ENCODE measurements around the gene DGKD.

Gene DGKD

DNA sequence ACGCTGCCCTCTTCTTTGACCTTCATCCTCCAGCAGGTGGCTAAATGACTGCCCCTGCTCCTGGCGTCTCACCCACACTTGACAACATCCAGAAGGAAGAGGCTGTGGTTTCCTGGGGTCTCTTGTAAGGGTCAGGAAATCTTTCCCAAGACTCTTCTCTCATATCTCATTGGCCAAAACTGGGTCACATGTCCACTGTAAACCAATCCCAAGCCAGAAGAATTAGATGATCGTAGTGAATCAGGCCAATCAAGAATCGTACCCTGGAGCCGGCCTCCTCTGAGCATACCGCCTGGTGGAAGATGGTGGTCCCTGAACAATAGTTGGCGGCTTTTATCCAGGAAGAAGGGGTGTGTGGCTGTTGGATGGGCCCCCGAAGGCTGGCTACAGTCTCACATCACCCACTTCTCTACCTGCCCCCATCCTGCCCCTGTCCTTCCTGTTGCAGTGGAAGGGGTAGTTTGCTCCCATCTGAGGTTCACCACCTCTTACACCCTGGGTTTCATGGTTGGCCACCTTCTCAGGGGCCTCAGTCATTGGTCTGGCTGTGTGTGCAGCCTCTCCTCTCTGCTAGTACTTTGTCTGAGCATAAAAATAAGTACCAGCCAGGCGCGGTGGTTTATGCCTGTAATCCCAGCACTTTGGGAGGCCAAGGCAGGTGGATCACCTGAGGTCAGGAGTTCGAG lies 42.9 kb upstream of the DGKD start:
- H3K9me2 ChIP-seq (replicated peaks; ENCODE audit: insufficient read depth, low read length): no peaks in the 10 kb centered on the region
- no peaks in the 10 kb centered on the region for H3K9me3 ChIP-seq (replicated peaks; ENCODE audit: insufficient read depth, low read length)
- no peak for DNase-seq
- H3K79me2 ChIP-seq (ENCODE audit: low read length): no peaks in the 10 kb centered on the region
- H3F3A ChIP-seq (ENCODE audit: insufficient read depth, low read length): no peaks in the 10 kb centered on the region
- H2AFZ ChIP-seq (ENCODE audit: low read length): no peak overlapping the region
- H3K4me3 ChIP-seq (ENCODE audit: low read length): no peak overlapping the region
- no peak overlapping the region for H3K27ac ChIP-seq (ENCODE audit: low read length)
- no peak overlapping the region for H3K9ac ChIP-seq (ENCODE audit: low read length)
- no peaks in the 10 kb centered on the region for H4K20me1 ChIP-seq (ENCODE audit: insufficient read depth, low read length)
- TF ChIP-seq EZH2phosphoT487 (IDR thresholded peaks at IDR 0.05; ENCODE audit: low read length): no peak
- TF ChIP-seq EZH2 (optimal IDR thresholded peaks at IDR 0.05; ENCODE audit: low read depth, low read length): no peak
- TF ChIP-seq, protein P1, sequence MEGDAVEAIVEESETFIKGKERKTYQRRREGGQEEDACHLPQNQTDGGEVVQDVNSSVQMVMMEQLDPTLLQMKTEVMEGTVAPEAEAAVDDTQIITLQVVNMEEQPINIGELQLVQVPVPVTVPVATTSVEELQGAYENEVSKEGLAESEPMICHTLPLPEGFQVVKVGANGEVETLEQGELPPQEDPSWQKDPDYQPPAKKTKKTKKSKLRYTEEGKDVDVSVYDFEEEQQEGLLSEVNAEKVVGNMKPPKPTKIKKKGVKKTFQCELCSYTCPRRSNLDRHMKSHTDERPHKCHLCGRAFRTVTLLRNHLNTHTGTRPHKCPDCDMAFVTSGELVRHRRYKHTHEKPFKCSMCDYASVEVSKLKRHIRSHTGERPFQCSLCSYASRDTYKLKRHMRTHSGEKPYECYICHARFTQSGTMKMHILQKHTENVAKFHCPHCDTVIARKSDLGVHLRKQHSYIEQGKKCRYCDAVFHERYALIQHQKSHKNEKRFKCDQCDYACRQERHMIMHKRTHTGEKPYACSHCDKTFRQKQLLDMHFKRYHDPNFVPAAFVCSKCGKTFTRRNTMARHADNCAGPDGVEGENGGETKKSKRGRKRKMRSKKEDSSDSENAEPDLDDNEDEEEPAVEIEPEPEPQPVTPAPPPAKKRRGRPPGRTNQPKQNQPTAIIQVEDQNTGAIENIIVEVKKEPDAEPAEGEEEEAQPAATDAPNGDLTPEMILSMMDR (IDR thresholded peaks at IDR 0.05; ENCODE audit: low read length): no peak
- H3K4me1 ChIP-seq (ENCODE audit: low read length): no peaks in the 10 kb centered on the region
- no peaks in the 10 kb centered on the region for H3K27me3 ChIP-seq (replicated peaks; ENCODE audit: insufficient read depth, low read length)
- no peaks in the 10 kb centered on the region for H3K36me3 ChIP-seq (replicated peaks; ENCODE audit: insufficient read depth, low read length)
- no peak overlapping the region for H3K4me2 ChIP-seq (ENCODE audit: low read depth, low read length)

DNA sequence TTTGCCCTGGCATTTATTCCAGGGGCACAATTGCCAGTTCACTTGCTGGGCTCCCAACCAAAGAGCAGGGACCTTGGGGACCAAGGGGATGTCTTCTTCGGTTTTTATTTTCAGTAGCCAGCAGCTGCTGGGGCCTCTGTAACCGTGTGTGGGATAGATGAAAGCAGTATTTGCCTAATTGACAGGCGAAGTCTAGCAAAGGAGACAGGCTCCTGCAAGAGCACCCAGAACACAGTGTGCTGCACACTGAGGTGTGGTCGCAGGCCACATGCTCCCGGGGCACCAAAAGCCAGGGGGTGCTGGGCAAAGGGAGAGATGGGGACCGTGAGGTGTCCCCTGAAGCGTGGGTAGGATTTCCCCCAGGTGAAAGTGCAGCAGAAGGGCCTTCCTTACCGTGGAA lies 41.4 kb upstream of the DGKD start:
- Histone ChIP-seq H3K4me1 (ENCODE audit: low read length) (peaks cover 7% of the 10 kb centered on the region; the same call in 1 of the 2 replicates), H3K4me2 (ENCODE audit: low read depth, low read length) (no peak overlapping the region), H3K36me3 (replicated peaks; ENCODE audit: insufficient read depth, low read length) (no peaks in the 10 kb centered on the region), H3K9me3 (replicated peaks; ENCODE audit: insufficient read depth, low read length) (no peaks in the 10 kb centered on the region), H3K27me3 (replicated peaks; ENCODE audit: insufficient read depth, low read length) (no peaks in the 10 kb centered on the region), H2AFZ (ENCODE audit: low read length) (no peak overlapping the region), H3K9ac (ENCODE audit: low read length) (no peak overlapping the region), H3K4me3 (ENCODE audit: low read length) (no peak overlapping the region), H4K20me1 (ENCODE audit: insufficient read depth, low read length) (no peaks in the 10 kb centered on the region), H3K9me2 (replicated peaks; ENCODE audit: insufficient read depth, low read length) (no peaks in the 10 kb centered on the region), H3K79me2 (ENCODE audit: low read length) (no peaks in the 10 kb centered on the region), H3K27ac (ENCODE audit: low read length) (no peak overlapping the region), H3F3A (ENCODE audit: insufficient read depth, low read length) (peaks cover 5% of the 10 kb centered on the region; the same call in 1 of the 2 replicates)
- DNase-seq: no peak
- TF ChIP-seq EZH2phosphoT487 (IDR thresholded peaks at IDR 0.05; ENCODE audit: low read length) (no peak), EZH2 (optimal IDR thresholded peaks at IDR 0.05; ENCODE audit: low read depth, low read length) (no peak)
- TF ChIP-seq, protein P1 (IDR thresholded peaks at IDR 0.05; ENCODE audit: low read length): no peak

DNA sequence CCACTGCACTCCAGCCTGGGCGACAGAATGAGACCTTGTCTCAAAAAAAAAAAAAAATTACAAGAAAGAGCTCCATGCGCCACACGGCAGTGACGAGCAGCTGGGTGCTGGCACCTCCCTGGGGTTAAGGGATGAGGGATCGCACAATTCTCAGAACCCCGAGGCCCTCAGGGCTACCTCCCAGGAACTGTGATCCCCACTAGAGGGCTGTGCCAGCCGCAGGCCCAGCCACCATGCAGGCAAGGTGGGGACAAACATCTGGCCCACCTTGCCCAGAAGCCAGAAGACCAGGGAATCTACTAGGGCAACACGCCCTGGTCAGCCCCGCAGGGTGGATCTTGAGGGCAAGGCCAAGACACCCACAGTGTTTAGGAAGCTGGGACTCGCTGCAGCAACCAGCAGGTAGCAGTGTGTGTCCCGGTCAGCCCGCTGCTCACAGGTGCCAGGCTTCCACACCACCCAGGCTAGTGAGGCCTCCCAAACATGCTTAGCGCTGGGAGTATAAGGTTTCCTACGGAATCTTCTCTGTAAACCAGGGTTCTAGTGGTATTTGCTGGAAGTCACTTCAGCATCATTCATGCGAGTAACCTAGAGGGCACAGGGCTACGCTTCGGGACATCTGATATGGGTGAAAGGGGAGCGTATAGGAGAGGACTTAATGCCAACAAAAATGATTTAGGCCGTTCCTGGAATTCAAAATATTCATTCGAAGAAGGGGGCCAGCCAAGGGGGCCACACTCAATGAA lies 39.9 kb upstream of the DGKD start:
- no peaks in the 10 kb centered on the region for H4K20me1 ChIP-seq (ENCODE audit: insufficient read depth, low read length)
- H3F3A ChIP-seq (ENCODE audit: insufficient read depth, low read length): peaks cover 5% of the 10 kb centered on the region; the same call in 1 of the 2 replicates
- no peaks in the 10 kb centered on the region for H3K9me2 ChIP-seq (replicated peaks; ENCODE audit: insufficient read depth, low read length)
- no peaks in the 10 kb centered on the region for H3K79me2 ChIP-seq (ENCODE audit: low read length)
- no peaks in the 10 kb centered on the region for H3K27me3 ChIP-seq (replicated peaks; ENCODE audit: insufficient read depth, low read length)
- no peak overlapping the region for H3K27ac ChIP-seq (ENCODE audit: low read length)
- no peak for DNase-seq
- H3K4me1 ChIP-seq (ENCODE audit: low read length): peaks cover 12% of the 10 kb centered on the region
- H3K4me3 ChIP-seq (ENCODE audit: low read length): no peak overlapping the region
- H2AFZ ChIP-seq (ENCODE audit: low read length): no peak overlapping the region
- H3K9me3 ChIP-seq (replicated peaks; ENCODE audit: insufficient read depth, low read length): no peaks in the 10 kb centered on the region
- TF ChIP-seq EZH2phosphoT487 (IDR thresholded peaks at IDR 0.05; ENCODE audit: low read length): no peak
- TF ChIP-seq, protein P1 (IDR thresholded peaks at IDR 0.05; ENCODE audit: low read length): no peak
- no peak for TF ChIP-seq EZH2 (optimal IDR thresholded peaks at IDR 0.05; ENCODE audit: low read depth, low read length)
- H3K36me3 ChIP-seq (replicated peaks; ENCODE audit: insufficient read depth, low read length): no peaks in the 10 kb centered on the region
- H3K4me2 ChIP-seq (ENCODE audit: low read depth, low read length): no peak overlapping the region
- no peak overlapping the region for H3K9ac ChIP-seq (ENCODE audit: low read length)

Data from MM.1S (cell line).